MM.1S (cell line): ENCODE results near the gene CCL24.

ENCODE experiments used
- DNase-seq: peaks from one replicate; pipeline ENCODE4 v3.0.0-alpha.2; 2015
- H2AFZ ChIP-seq: fragments of 300-600 bp; sonication (generic); 2 replicates; pipeline ENCODE4 v1.6.0; 2016; ENCODE audit warnings: antibody characterized with exemption, low read length
- H3F3A ChIP-seq: fragments of 300-600 bp; sonication (generic); 2 replicates; pipeline ENCODE4 v1.6.1; 2016; ENCODE audit warnings: mild to moderate bottlenecking, antibody characterized with exemption, low read length, moderate library complexity, mixed read lengths; ENCODE audit not compliant: insufficient read depth
- H3K27ac ChIP-seq: fragments of 300-600 bp; sonication (generic); 2 replicates; pipeline ENCODE4 v1.5.1; 2016; ENCODE audit warnings: mild to moderate bottlenecking, low read length
- H3K27me3 ChIP-seq: fragments of 300-600 bp; sonication (generic); replicated peaks from 2 replicates; pipeline ENCODE4 v1.6.0; 2016; ENCODE audit warnings: low read length; ENCODE audit not compliant: insufficient read depth
- H3K36me3 ChIP-seq: fragments of 300-600 bp; sonication (generic); replicated peaks from 2 replicates; pipeline ENCODE4 v1.6.1; 2016; ENCODE audit warnings: mild to moderate bottlenecking, low read length, mixed read lengths; ENCODE audit not compliant: insufficient read depth
- H3K4me1 ChIP-seq: fragments of 300-600 bp; sonication (generic); 2 replicates; pipeline ENCODE4 v1.6.1; 2016; ENCODE audit warnings: low read length, mixed read lengths
- H3K4me2 ChIP-seq: fragments of 300-600 bp; sonication (generic); 2 replicates; pipeline ENCODE4 v1.6.0; 2016; ENCODE audit warnings: low read depth, low read length
- H3K4me3 ChIP-seq: fragments of 300-600 bp; sonication (generic); 2 replicates; pipeline ENCODE4 v1.5.1; 2016; ENCODE audit warnings: low read length, mixed read lengths
- H3K79me2 ChIP-seq: fragments of 300-600 bp; sonication (generic); 2 replicates; pipeline ENCODE4 v1.6.1; 2016; ENCODE audit warnings: mixed run types, low read length, mixed read lengths
- H3K9ac ChIP-seq: fragments of 300-600 bp; sonication (generic); 2 replicates; pipeline ENCODE4 v1.6.1; 2016; ENCODE audit warnings: low read length, mixed read lengths
- H3K9me2 ChIP-seq: fragments of 300-600 bp; sonication (generic); replicated peaks from 2 replicates; pipeline ENCODE4 v1.6.1; 2016; ENCODE audit warnings: mild to moderate bottlenecking, low read length, mixed read lengths; ENCODE audit not compliant: insufficient read depth
- H3K9me3 ChIP-seq: fragments of 300-600 bp; sonication (generic); replicated peaks from 2 replicates; pipeline ENCODE4 v1.6.1; 2016; ENCODE audit warnings: mild to moderate bottlenecking, low read length, mixed read lengths; ENCODE audit not compliant: insufficient read depth
- H4K20me1 ChIP-seq: fragments of 300-600 bp; sonication (generic); 2 replicates; pipeline ENCODE4 v1.6.1; 2016; ENCODE audit warnings: mild to moderate bottlenecking, low read length, moderate library complexity, mixed read lengths; ENCODE audit not compliant: insufficient read depth
- CTCF ChIP-seq: fragments of 300-600 bp; sonication (generic); IDR thresholded peaks from 2 replicates; pipeline ENCODE4 v1.5.1; 2016; ENCODE audit warnings: antibody characterized with exemption, low read length, mixed read lengths
- EZH2 ChIP-seq: fragments of 300-600 bp; sonication (generic); optimal IDR thresholded peaks from 2 replicates; pipeline ENCODE3; 2017; ENCODE audit warnings: low read depth, mild to moderate bottlenecking, antibody characterized with exemption, low read length, mixed read lengths
- EZH2phosphoT487 ChIP-seq: fragments of 300-600 bp; sonication (generic); IDR thresholded peaks from 2 replicates; pipeline ENCODE4 v1.6.1; 2018; ENCODE audit warnings: antibody characterized with exemption, low read length

CCL24 gene

GRCh38 chr7:75806560-75807307 lies 6.9 kb downstream of the CCL24 start:
- TF ChIP-seq EZH2 = no peak
- TF ChIP-seq CTCF = no peak
- TF ChIP-seq EZH2phosphoT487 = no peak

GRCh38 chr7:75804705-75805104 lies 8.9 kb downstream of the CCL24 start:
- H3K27ac ChIP-seq = no peak overlapping the region
- no peak overlapping the region for H3K4me3 ChIP-seq
- TF ChIP-seq EZH2 (no peak), EZH2phosphoT487 (no peak), CTCF (no peak)
- no peaks in the 10 kb centered on the region for H3K9me3 ChIP-seq
- H3K9me2 ChIP-seq = no peaks in the 10 kb centered on the region
- DNase-seq = no peak
- no peaks in the 10 kb centered on the region for H4K20me1 ChIP-seq
- H3K9ac ChIP-seq = no peak overlapping the region
- H3K79me2 ChIP-seq = no peaks in the 10 kb centered on the region
- H3K27me3 ChIP-seq = no peaks in the 10 kb centered on the region
- no peaks in the 10 kb centered on the region for H3K4me1 ChIP-seq
- H2AFZ ChIP-seq = no peak overlapping the region
- H3K36me3 ChIP-seq = no peaks in the 10 kb centered on the region
- no peak overlapping the region for H3K4me2 ChIP-seq
- H3F3A ChIP-seq = no peaks in the 10 kb centered on the region

More at GRCh38 chr7:75806560-75807307, 6.9 kb downstream of the CCL24 start:
- H3F3A ChIP-seq = no peaks in the 10 kb centered on the region
- H3K4me1 ChIP-seq = no peaks in the 10 kb centered on the region
- no peak for DNase-seq
- H3K79me2 ChIP-seq = no peaks in the 10 kb centered on the region
- H3K9me2 ChIP-seq = no peaks in the 10 kb centered on the region
- H3K4me2 ChIP-seq = no peak overlapping the region
- H2AFZ ChIP-seq = no peak overlapping the region
- H4K20me1 ChIP-seq = no peaks in the 10 kb centered on the region
- H3K27ac ChIP-seq = no peak overlapping the region
- H3K9me3 ChIP-seq = no peaks in the 10 kb centered on the region
- H3K4me3 ChIP-seq = no peak overlapping the region
- no peaks in the 10 kb centered on the region for H3K27me3 ChIP-seq
- no peaks in the 10 kb centered on the region for H3K36me3 ChIP-seq
- no peak overlapping the region for H3K9ac ChIP-seq

GRCh38 chr7:75804004-75804403 lies 9.6 kb downstream of the CCL24 start:
- H3K4me3 ChIP-seq = no peak overlapping the region
- H2AFZ ChIP-seq = no peak overlapping the region
- no peaks in the 10 kb centered on the region for H3K9me2 ChIP-seq
- H3K27me3 ChIP-seq = no peaks in the 10 kb centered on the region
- no peaks in the 10 kb centered on the region for H3K79me2 ChIP-seq
- no peak for DNase-seq
- no peaks in the 10 kb centered on the region for H3K4me1 ChIP-seq
- H3K9me3 ChIP-seq = no peaks in the 10 kb centered on the region
- no peaks in the 10 kb centered on the region for H3F3A ChIP-seq
- H4K20me1 ChIP-seq = no peaks in the 10 kb centered on the region
- TF ChIP-seq EZH2 = no peak
- TF ChIP-seq CTCF = no peak
- TF ChIP-seq EZH2phosphoT487 = no peak
- H3K27ac ChIP-seq = no peak overlapping the region
- H3K4me2 ChIP-seq = no peak overlapping the region
- H3K9ac ChIP-seq = no peak overlapping the region
- H3K36me3 ChIP-seq = no peaks in the 10 kb centered on the region
